Left lung (tissue), 10 donors: Measurements from ENCODE around the gene KIF15. TPM values are rescaled to one million over a fixed set of nuclear protein-coding genes. Genes with fewer than 3 reads are reported as not detected.
"Not testable (repeated sequence)": the region's sequence is repeated elsewhere in the genome, so short reads cannot be mapped to it uniquely, and the experiment has no call there.

ENCODE experiments used
- ATAC-seq: fragments of 200-7000 bp; cut with Tn5 transposase; one replicate; pipeline ENCODE4 v1.9.1; 2020; ENCODE audit warnings: moderate library complexity
- DNase-seq, 4 donors: peaks; one replicate each; pipeline ENCODE4 v3.0.0-alpha.2; 2013 to 2020
- H3K27ac ChIP-seq, 2 donors: fragments of 200-600 bp; sonication (generic) in 1 of 2; one replicate each; pipeline versions ENCODE4 v1.5.0 to v1.8.0; 2020 to 2021
- H3K27me3 ChIP-seq, 2 donors: fragments of 200-600 bp; sonication (generic) in 1 of 2; one replicate each; pipeline versions ENCODE4 v1.5.0 to v1.8.0; 2020 to 2021
- H3K36me3 ChIP-seq, 2 donors: fragments of 200-600 bp; sonication (generic) in 1 of 2; one replicate each; pipeline versions ENCODE4 v1.5.0 to v1.8.0; 2020 to 2021
- H3K4me1 ChIP-seq, 2 donors: fragments of 200-600 bp; one replicate each; pipeline ENCODE4 v1.8.0; 2021
- H3K4me3 ChIP-seq, 2 donors: fragments of 200-600 bp; sonication (generic) in 1 of 2; one replicate each; pipeline versions ENCODE4 v1.5.0 to v1.8.0; 2020 to 2021; ENCODE audit warnings: mild to moderate bottlenecking in 1 of 2
- H3K9me3 ChIP-seq, 2 donors: fragments of 200-600 bp; sonication (generic) in 1 of 2; one replicate each; pipeline versions ENCODE4 v1.5.0 to v1.8.0; 2020 to 2021
- intact Hi-C, 2 donors: fragments of 100-400 bp; cut with DNase I; formaldehyde crosslinking; loops; one replicate each; pipeline versions ENCODE4 v1.11.2 to v1.14.2; 2022
- polyA plus RNA-seq, 6 donors: library from polyadenylated mRNA; unstranded; fragments of 120-200 nt; gene quantifications; one replicate each; pipeline ENCODE4 v1.2.1, GENCODE V29; 2013; ENCODE audit not compliant: insufficient read length in 6 of 6
- total RNA-seq, 2 donors: library from RNA; stranded (reverse); fragmentation: NEBNext Ultra II Directional; extraction: Animal tissue kit (Norgen Biotek cat#: 25700); gene quantifications; one replicate each; pipeline ENCODE4 v1.2.1, GENCODE V29; 2021
- TF ChIP-seq, protein P1 (sequence below), 2 donors: fragments of 200-600 bp; sonication (generic) in 1 of 2; IDR thresholded peaks; one replicate each; pipeline versions ENCODE4 v1.5.0 to v1.8.0; 2021; ENCODE audit warnings: antibody characterized with exemption in 2 of 2
- donor health status: DM: no; HTN: yes; CAD: no.
- donor health status: DM: no; HTN: no; CAD: no.

The KIF15 gene
- total and polyA plus RNA-seq, 8 donors = 1.8 to 51.3 (median 22.6) TPM

DNA sequence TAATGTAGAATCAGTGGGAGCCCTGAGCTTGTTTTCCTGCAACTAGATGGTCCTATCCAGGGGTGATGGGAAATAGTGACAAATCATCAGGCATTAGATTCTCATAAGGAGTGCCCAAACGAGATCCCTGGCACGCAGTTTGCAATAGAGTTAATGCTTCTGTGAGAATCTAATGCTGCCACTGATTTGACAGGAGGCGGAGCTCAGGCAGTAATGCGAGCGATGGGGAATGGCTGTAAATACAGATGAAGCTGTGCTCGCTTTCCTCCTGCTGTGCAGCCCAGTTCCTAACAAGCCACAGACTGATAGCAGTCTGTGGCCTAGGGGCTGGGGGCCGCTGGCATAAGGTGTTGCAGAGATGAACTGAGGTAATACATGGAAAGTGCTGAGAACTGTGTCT lies 71.8 kb downstream of the KIF15 start:
- Histone ChIP-seq H3K27me3 (no peaks in the 10 kb centered on the region), H3K4me3 (no peak overlapping the region), H3K4me1 (no peaks in the 10 kb centered on the region), H3K36me3 (peaks cover 0 to 32% of the 10 kb centered on the region in 2 donors), H3K9me3 (peaks cover 0 to 18% of the 10 kb centered on the region in 2 donors), H3K27ac (no peak overlapping the region)
- ATAC-seq = no peak
- TF ChIP-seq, protein P1, sequence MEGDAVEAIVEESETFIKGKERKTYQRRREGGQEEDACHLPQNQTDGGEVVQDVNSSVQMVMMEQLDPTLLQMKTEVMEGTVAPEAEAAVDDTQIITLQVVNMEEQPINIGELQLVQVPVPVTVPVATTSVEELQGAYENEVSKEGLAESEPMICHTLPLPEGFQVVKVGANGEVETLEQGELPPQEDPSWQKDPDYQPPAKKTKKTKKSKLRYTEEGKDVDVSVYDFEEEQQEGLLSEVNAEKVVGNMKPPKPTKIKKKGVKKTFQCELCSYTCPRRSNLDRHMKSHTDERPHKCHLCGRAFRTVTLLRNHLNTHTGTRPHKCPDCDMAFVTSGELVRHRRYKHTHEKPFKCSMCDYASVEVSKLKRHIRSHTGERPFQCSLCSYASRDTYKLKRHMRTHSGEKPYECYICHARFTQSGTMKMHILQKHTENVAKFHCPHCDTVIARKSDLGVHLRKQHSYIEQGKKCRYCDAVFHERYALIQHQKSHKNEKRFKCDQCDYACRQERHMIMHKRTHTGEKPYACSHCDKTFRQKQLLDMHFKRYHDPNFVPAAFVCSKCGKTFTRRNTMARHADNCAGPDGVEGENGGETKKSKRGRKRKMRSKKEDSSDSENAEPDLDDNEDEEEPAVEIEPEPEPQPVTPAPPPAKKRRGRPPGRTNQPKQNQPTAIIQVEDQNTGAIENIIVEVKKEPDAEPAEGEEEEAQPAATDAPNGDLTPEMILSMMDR (IDR thresholded peaks at IDR 0.05) = no peak
- intact Hi-C loops = no loop called here
- no peak for DNase-seq

DNA sequence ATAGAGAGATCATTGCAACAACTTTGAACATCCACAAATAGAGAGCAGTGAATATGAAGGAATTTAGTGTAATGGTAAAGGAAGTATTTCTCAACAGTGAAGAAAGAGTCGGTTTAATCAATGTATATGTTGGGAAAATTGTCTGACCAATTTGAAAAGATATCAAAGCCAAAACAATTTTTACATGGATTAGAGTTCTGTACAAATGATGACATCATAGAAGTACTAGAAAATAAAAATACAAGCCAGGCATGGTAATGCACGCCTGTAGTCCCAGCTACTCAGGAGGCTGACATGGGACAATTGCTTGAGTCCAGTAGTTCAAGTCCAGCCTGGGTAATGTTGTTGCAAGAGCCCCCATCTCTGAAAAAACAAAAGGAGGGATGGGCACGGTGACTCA lies 74.1 kb downstream of the KIF15 start:
- peaks cover 0 to 28% of the 10 kb centered on the region in 2 donors for H3K36me3 ChIP-seq
- H3K27ac ChIP-seq = no peak overlapping the region
- no peak overlapping the region for H3K4me3 ChIP-seq
- H3K27me3 ChIP-seq = no peaks in the 10 kb centered on the region
- intact Hi-C loops = no loop called here
- no peaks in the 10 kb centered on the region for H3K4me1 ChIP-seq
- DNase-seq (no peak), ATAC-seq (no peak)
- TF ChIP-seq, protein P1 (IDR thresholded peaks at IDR 0.05) = no peak
- H3K9me3 ChIP-seq = peaks cover 0 to 18% of the 10 kb centered on the region in 2 donors

DNA sequence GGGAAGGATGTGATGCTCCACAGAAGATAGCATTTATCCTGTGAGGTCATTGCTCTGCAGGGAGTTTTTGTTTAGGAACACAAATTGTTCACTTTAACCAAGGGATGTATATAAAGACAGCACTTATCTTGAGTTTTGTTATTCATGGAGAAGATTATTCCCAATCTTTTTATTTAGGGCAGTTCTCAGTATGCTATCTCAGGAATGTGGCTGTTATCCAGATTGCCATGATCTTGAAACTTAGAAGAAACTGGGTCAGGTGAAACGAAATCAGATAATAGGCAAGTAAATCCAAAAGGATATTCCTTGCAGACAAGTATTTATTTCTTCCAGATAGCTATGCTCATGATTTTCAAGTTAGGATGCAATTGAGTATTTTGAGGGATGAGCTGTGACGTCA lies 80.8 kb downstream of the KIF15 start:
- no peaks in the 10 kb centered on the region for H3K27me3 ChIP-seq
- ATAC-seq (no peak), DNase-seq (no peak)
- H3K27ac ChIP-seq = no peak overlapping the region
- H3K9me3 ChIP-seq = no peaks in the 10 kb centered on the region
- no peaks in the 10 kb centered on the region for H3K4me1 ChIP-seq
- H3K4me3 ChIP-seq = no peak overlapping the region
- peaks cover 0 to 25% of the 10 kb centered on the region in 2 donors for H3K36me3 ChIP-seq
- TF ChIP-seq, protein P1 (IDR thresholded peaks at IDR 0.05) = no peak
- intact Hi-C loops = no loop called here

DNA sequence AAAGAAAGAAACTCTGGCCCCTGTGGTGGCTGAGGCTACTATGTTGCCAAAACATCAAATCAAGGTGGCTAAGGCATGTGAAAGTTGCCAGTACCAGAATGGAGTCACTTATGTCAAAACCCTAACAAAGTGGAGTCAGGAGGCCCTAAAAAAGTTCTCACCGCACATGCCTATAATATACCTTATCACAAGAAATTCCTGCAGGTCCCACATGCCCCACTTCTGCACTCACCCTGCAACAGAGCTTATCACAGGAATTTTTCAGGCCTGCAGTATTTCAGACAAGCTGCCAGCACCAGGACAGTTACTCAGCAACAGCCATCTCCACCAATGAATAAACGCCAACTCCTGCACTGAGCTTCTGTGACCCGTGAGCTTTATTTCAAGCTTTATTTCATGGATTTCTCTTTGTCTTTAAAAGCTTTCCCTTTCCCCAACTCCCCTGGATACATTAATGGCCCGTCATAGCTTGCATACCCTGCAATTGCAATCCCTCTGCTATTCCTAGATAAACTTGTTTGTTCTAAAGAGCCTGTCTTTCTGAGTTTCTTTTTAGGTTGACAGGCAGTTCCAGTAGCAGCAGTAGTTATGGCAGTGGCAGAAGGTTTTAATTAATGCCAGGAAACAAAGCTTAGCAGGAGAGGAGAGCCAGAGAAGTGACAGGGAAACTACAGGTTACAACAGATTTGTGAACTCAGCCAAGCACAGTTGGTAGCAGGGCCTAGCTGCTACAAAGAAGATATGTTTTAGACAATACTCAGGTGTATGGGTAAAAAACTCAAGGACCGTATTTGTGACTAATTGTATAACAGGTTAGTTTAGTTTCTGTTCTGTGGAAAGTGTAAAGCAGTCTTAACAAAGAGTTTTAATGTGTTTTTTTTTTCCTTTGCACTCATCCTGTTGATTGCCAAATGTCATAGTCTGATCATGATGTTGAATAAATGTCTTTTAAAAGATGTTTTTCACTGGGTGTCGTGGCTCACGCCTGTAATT lies 84.2 kb downstream of the KIF15 start:
- intact Hi-C loops = no loop called here
- Histone ChIP-seq H3K27me3 (no peaks in the 10 kb centered on the region), H3K27ac (no peak overlapping the region), H3K4me3 (no peak overlapping the region), H3K4me1 (no peaks in the 10 kb centered on the region), H3K9me3 (no peaks in the 10 kb centered on the region), H3K36me3 (peaks cover 0 to 16% of the 10 kb centered on the region in 2 donors)
- ATAC-seq = peak; percentile 77
- TF ChIP-seq, protein P1 (IDR thresholded peaks at IDR 0.05) = no peak
- peak in 1 of 4 donors; percentile 26 for DNase-seq

DNA sequence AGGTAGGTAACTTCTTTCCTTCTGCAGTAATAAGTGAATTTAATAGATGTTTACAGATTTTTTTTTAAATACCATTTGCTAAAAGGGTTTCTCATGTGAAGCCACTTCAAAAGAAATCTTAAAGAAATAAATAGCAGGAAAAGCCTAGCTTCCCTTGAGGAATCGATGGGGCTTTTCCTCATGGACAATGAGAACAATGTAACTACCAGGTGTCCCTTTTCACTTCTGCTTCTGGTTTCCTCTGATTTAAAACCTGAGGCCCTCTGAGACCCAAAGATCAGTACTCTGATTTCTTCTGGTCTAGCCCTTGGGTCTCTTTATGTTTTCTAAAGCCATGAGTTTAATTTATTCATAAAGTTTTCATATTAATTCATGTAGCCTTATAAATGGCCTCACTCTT lies 87.0 kb downstream of the KIF15 start:
- TF ChIP-seq, protein P1 (IDR thresholded peaks at IDR 0.05) = no peak
- no peaks in the 10 kb centered on the region for H3K4me1 ChIP-seq
- ATAC-seq (no peak), DNase-seq (no peak)
- H3K36me3 ChIP-seq = peaks cover 0 to 7% of the 10 kb centered on the region in 2 donors
- intact Hi-C loops = no loop called here
- no peak overlapping the region for H3K4me3 ChIP-seq
- no peaks in the 10 kb centered on the region for H3K27me3 ChIP-seq
- H3K9me3 ChIP-seq = peaks cover 0 to 1% of the 10 kb centered on the region in 2 donors
- no peak overlapping the region for H3K27ac ChIP-seq

DNA sequence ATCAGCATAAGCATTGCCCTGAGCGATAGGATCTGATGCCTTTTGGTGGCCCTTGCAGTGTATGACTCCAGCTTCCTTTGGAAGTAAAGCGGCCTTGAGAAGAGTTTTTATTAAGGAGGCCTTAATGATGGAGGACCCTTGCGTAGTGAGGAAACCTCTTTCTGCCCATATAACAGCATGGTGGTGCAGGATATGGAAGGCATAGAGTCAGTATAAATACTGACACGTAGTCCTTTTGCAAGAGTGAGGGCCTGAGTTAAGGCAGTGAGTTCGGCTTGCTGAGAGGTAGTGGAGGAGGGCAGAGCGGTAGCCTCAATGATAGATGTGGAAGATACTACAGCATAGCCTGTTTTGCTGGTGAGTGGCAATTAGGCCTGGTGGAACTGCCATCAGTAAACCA lies 95.1 kb downstream of the KIF15 start:
- H3K27me3 ChIP-seq, H3K27ac ChIP-seq, H3K36me3 ChIP-seq, DNase-seq, H3K4me1 ChIP-seq, ATAC-seq, H3K4me3 ChIP-seq, intact Hi-C loops: not testable (repeated sequence)
- peaks cover 0 to 16% of the 10 kb centered on the region in 2 donors for H3K9me3 ChIP-seq
